A172 (cell line): Measurements from ENCODE around the gene ZDHHC5. TPM values are rescaled to one million over a fixed set of nuclear protein-coding genes. Genes with fewer than 3 reads are reported as not detected.
"Not testable (repeated sequence)": the region's sequence is repeated elsewhere in the genome, so short reads cannot be mapped to it uniquely, and the experiment has no call there.

ENCODE experiments used
- DNase-seq: peaks from one replicate; pipeline ENCODE4 v3.0.0-alpha.2; 2015; ENCODE audit warnings: low spot score
- total RNA-seq: library from RNA; depleted of rRNA; stranded (reverse); fragments of >200 nt; shearing (Covaris generic); gene quantifications from 2 replicates; pipeline ENCODE4 v1.2.3, GENCODE V29; 2014

The ZDHHC5 gene
- total RNA-seq, 1 experiment from 2014 or later = 21.4 TPM

GRCh38 chr11:57644748-57645688 is 22.9 kb upstream of the ZDHHC5 start:
- peak; percentile 44 for DNase-seq

- no peak for DNase-seq
Measured at GRCh38 chr11:57645689-57646085, 22.2 kb upstream of the ZDHHC5 start.

GRCh38 chr11:57646194-57646798 is 21.6 kb upstream of the ZDHHC5 start:
- no peak for DNase-seq

- DNase-seq = no peak
Measured at GRCh38 chr11:57646799-57647303, 21.1 kb upstream of the ZDHHC5 start.

GRCh38 chr11:57647372-57647771 is 20.5 kb upstream of the ZDHHC5 start:
- no peak for DNase-seq

GRCh38 chr11:57647960-57648800 is 19.7 kb upstream of the ZDHHC5 start:
- no peak for DNase-seq

GRCh38 chr11:57648801-57649735 is 18.8 kb upstream of the ZDHHC5 start:
- peak; percentile 25 for DNase-seq

GRCh38 chr11:57649826-57650738 is 17.8 kb upstream of the ZDHHC5 start, which contains the start of gene YPEL4:
Gene YPEL4, minus strand, starts transcription at chr11:57649912. Its CDS starts 2,805 bp downstream, at chr11:57647107.
- DNase-seq = peak; percentile 60

- no peak for DNase-seq
Measured at GRCh38 chr11:57650739-57651090, 17.2 kb upstream of the ZDHHC5 start.

- no peak for DNase-seq
Measured at GRCh38 chr11:57651408-57651807, 16.5 kb upstream of the ZDHHC5 start.

- not testable (repeated sequence) for DNase-seq
Measured at GRCh38 chr11:57652230-57652629, 15.7 kb upstream of the ZDHHC5 start.

GRCh38 chr11:57652662-57653061 is 15.3 kb upstream of the ZDHHC5 start:
- no peak for DNase-seq

- DNase-seq = no peak
Measured at GRCh38 chr11:57653163-57653562, 14.8 kb upstream of the ZDHHC5 start.

- no peak for DNase-seq
Measured at GRCh38 chr11:57656885-57657193, 11.1 kb upstream of the ZDHHC5 start.

GRCh38 chr11:57657194-57658022 is 10.5 kb upstream of the ZDHHC5 start, which contains the start of gene CLP1:
Gene CLP1, plus strand, starts transcription at chr11:57657762. Its CDS starts 1,715 bp downstream, at chr11:57659477.
- peak; percentile 97 for DNase-seq

GRCh38 chr11:57658023-57658361 is 9.9 kb upstream of the ZDHHC5 start:
- DNase-seq = no peak

GRCh38 chr11:57659669-57660068 is 8.2 kb upstream of the ZDHHC5 start:
- DNase-seq = no peak

- no peak for DNase-seq
Measured at GRCh38 chr11:57662893-57663292, 5.0 kb upstream of the ZDHHC5 start.

- no peak for DNase-seq
Measured at GRCh38 chr11:57663975-57664374, 3.9 kb upstream of the ZDHHC5 start.
